ENCODE measurements around the gene SMLR1.

The SMLR1 gene

GRCh38 chr6:130849594-130849993 is 22.4 kb downstream of the SMLR1 start:
- no peak for DNase-seq (ENCODE audit: low read depth in 2 of 3, low spot score in 2 of 3)

DNA sequence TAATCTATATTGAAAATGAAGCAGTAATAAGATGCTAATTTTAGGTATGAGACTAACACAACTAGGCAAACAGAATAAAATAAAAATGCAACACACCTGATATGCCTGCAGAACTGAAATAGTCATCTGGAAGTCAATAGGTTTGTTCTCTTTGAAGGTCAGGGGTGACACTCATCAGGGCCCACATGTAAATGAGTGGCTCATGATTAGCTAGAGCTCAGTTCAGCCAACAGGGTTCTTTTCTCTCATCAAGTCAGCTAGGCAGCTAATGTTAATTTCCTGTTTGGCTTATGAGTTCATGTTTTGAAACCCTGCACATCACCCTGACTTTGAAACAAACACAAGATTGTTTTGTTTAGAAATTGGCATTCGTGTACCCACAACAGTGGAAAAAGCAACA is 23.8 kb downstream of the SMLR1 start:
- DNase-seq (ENCODE audit: low read depth in 2 of 3, low spot score in 2 of 3): no peak

GRCh38 chr6:130852844-130853554 is 25.8 kb downstream of the SMLR1 start:
- no peak for DNase-seq (ENCODE audit: low read depth in 2 of 3, low spot score in 2 of 3)

DNA sequence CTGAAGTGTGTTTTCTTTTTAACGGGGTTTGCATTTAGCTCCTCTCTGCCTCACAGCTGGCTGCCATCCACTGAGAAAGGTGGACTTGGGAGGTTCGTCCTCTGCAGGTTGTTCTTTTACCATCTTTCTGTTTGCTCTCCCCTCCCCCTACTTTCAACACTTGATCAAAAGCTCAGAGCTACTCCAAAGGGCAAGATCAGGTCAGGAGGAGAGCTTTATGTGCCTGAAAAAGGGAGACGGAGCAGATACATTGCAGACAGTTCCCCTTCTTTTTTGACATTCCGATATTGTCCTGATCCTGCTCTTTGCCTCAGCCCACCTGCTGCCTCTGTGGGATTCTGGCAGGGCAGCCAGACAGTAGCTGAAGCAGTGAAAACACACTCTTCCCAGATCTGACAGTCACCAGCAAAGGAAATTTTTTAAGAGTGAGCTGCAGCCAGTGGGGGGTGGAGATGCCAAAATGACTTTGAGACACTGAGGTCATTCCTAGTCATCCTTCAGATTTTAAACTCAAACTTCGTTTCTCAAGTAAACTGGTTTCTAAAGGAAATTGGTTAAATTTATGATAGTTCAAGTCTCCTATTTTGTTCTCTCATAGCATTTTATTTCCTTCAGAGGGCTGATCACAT is 26.5 kb downstream of the SMLR1 start:
- DNase-seq (ENCODE audit: low read depth in 2 of 3, low spot score in 2 of 3): no peak

- no peak for DNase-seq (ENCODE audit: low read depth in 2 of 3, low spot score in 2 of 3)
These were observed 30.8 kb downstream of the SMLR1 start for GRCh38 chr6:130858054-130858453.

- DNase-seq (ENCODE audit: low read depth in 2 of 3, low spot score in 2 of 3): no peak
These were observed 31.4 kb downstream of the SMLR1 start for GRCh38 chr6:130858498-130859160.

GRCh38 chr6:130859161-130859867 is 32.1 kb downstream of the SMLR1 start:
- no peak for DNase-seq (ENCODE audit: low read depth in 2 of 3, low spot score in 2 of 3)

GRCh38 chr6:130862370-130862769 is 35.2 kb downstream of the SMLR1 start:
- no peak for DNase-seq (ENCODE audit: low read depth in 2 of 3, low spot score in 2 of 3)

DNA sequence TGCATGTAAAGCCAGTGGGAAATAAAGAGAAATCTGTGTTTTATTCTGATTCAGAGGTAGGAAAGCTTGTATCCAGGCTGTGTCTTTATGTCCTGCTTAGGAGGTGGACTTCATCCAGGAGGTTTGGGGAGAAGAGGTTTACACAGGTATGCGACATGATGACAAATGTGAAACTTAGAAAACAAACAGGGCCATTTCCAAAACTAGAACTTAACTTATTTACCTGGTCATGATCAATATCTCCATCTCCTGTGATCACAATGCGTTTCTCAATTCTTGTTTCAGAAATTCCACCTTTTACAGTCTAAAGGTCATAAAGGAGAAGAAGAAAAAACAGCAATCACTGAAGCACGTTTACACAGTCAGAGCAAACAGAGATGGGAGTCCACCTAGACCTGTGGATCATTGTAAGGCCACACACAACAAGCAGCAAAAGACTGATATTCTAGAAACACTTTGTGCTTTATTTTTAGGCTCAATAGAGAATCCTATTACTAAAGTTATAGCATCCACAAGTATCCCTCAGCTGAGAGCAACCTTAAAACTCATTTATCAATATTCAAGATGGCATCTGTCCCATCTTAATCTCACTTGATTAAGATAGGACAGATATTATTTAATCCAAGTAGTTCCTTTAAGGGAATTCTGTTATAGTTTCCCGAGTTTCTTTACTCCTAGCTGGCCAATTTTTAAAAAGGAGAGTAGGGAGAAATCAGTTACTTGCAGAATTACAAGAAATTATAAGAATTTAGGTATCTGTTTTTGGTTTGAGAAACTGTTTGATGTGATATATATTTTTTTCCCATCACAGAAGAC is 36.4 kb downstream of the SMLR1 start:
- DNase-seq (ENCODE audit: low read depth in 2 of 3, low spot score in 2 of 3): no peak

DNA sequence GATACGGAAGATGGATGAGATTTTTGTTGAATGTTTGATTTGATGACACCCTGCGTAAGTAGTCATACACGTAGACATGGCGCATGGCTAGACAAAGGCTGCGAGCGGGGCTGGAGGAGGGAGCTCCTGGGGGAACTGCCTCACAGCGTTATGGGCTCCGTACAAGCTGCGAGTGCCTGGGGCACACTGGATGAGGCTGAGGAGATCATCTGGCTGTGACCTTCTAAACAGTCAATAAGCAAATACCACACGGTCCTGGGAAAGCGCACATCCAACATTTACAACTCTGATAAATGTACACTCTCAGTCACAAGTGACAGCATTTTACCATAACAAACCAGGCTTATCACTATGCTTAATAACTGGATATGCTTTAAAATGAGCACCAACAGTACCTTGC is 37.1 kb downstream of the SMLR1 start:
- DNase-seq (ENCODE audit: low read depth in 2 of 3, low spot score in 2 of 3): no peak

DNA sequence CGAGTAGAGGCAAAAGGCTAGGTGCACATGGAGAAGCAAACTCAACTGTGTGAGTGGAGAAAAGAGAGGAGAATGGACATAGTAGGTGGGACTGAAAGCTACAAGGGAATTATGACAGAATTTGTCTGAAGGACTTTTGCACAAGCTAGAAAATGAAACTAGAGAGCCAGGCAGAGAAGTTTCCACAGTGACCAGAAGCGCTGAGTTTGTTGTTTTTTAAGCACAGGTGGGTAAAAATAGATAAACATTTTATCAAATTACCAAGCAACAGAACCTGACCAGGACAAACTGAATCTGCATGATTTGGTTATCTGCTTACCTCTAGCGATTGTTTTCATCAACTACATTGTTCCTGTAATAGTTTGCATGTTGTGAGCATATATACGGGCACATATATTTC is 38.6 kb downstream of the SMLR1 start:
- DNase-seq (ENCODE audit: low read depth in 2 of 3, low spot score in 2 of 3): no peak

GRCh38 chr6:130869681-130870080 is 42.5 kb downstream of the SMLR1 start:
- DNase-seq (ENCODE audit: low read depth in 2 of 3, low spot score in 2 of 3): no peak

- no peak for DNase-seq (ENCODE audit: low read depth in 2 of 3, low spot score in 2 of 3)
These were observed 43.1 kb downstream of the SMLR1 start for GRCh38 chr6:130870179-130870880.

DNA sequence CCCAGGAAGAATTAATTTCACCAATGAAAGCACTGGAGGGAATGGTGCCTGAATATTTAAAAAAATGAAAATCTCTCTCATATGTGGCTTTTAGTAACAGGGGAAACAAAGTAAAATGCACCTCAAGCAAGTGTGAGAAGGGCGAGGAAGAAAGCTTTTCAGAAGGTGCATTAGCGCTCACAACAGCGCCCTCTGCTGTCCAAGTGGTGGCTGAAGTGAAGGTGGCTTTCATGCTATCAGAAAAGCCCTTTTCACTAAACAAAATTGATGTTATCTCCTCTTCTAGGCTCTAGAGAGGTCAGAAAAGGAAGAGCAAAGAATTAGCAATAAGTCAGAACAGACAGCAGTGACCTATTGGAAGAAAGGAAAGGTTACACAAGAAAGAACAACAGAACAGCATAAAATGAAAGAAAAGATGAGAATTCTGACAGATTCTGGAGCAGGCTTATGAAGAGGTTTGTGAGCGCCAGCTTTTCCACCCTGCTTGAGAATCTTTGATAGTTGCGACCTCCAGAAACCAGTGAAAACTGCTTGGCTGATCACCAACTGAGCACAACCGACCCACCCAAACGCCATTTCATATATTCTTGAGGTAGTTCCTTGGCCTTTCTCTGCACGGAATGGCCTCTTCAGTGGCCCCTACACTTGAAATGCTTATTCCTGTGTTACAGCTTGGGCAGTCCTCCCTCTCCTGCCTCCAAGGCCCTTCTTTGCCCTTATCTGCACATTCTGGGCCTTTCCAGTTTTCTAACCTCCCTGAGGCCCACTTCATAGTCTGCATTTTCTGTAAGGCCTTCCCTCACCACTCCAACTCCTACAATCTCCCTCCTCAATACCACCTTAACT is 45.3 kb downstream of the SMLR1 start:
- DNase-seq (ENCODE audit: low read depth in 2 of 3, low spot score in 2 of 3): peak in 2 of 3 experiments; percentile 51 to 65

DNA sequence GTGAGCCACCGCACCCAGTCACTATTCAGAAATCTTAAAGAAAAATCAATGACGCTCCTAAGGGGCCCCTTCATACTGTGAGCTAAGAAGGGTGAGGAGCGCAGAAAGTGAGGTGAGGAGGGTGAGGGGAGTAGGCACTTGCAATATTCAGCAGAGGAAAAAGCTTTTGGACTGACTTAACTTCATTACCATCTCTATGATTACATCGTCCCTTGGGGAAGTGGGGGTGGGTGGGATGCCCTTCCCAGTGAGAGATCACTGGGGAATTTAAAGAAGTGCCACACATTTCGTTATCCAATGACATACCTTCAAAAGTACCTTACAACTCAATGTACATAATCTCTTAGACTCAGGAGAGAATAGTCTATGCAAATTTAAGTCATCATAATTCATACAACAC is 46.5 kb downstream of the SMLR1 start:
- no peak for DNase-seq (ENCODE audit: low read depth in 2 of 3, low spot score in 2 of 3)

GRCh38 chr6:130879826-130880225 is 52.6 kb downstream of the SMLR1 start:
- no peak for DNase-seq (ENCODE audit: low read depth in 2 of 3, low spot score in 2 of 3)

DNA sequence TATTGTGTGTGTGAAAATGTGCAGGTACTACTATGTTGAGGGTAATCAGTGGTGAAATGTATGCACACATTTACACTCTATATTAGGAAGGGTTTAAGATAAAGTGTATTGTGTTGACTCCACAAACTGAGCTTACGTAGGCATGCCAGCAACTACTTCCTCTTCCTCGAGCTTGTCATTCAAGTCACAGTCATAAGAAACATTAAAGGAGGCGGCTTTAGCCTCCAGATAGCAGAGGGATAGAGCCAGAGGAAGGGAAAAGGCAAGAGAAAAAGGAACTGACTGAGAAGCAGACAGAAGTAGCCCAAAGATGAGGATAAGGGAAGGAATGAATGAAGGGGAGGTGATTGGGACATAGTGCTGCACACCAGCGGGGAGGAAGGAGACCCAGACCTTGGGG is 55.2 kb downstream of the SMLR1 start:
- no peak for DNase-seq (ENCODE audit: low read depth in 2 of 3, low spot score in 2 of 3)

DNA sequence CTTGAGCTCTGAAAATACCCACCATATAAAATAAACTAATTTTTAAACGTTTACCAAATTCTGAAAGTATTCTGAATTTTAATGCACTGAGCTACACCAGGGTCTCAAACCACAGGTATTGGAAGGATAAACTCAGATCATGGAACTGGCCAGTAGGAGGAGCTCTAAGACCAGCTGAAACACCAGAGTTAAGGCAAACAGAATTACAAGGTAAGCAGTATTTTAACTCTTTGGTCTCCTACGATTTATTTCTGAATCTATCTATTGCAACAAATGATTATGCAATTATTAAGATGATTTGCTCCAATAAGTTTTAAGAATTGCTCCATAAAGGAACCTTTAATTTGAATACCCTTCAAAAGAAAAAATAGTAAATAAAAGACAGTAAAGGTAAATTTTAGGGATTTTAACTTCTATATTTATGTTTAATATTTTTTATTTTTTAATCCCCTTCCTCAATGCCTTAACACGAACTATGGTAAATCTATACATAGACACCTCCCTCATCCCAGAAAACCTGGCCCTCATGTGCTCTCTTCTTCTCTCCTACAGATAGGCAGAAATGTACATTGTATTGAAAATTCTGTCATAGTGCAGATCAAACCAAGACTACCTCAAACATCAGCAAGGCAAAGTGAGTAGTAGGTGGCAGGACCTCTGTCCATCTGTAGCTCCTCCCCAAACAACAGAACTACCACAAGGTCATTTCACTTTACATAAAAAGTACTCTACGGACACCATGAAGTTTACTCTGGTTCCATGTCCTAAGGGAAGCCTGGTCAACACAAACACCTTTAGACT is 58.4 kb downstream of the SMLR1 start:
- DNase-seq (ENCODE audit: low read depth in 2 of 3, low spot score in 2 of 3): peak in 2 of 3 experiments; percentile 15 to 38
